Left cardiac atrium (tissue), 4 donors: ENCODE measurements around the gene NCAM2. TPM values are rescaled to one million over a fixed set of nuclear protein-coding genes. Genes with fewer than 3 reads are reported as not detected.

Experiments
- ATAC-seq, 2 donors: fragments of 200-7000 bp; cut with Tn5 transposase; one replicate each; pipeline ENCODE4 v1.9.1; 2020; ENCODE audit warnings: mild to moderate bottlenecking in 2 of 2, moderate library complexity in 2 of 2
- DNase-seq: peaks from one replicate; pipeline ENCODE4 v3.0.0-alpha.2; 2020
- intact Hi-C, 2 donors: fragments of 100-400 bp; cut with DNase I; formaldehyde crosslinking; loops; one replicate each; pipeline versions ENCODE4 v1.14.1 to v1.15.1; 2022 to 2023
- total RNA-seq, 2 donors: library from RNA; stranded (reverse); fragmentation: NEBNext Ultra II Directional; extraction: Animal tissue kit (Norgen Biotek cat#: 25700); gene quantifications; one replicate each; pipeline ENCODE4 v1.2.1, GENCODE V29; 2021
- donor health status: DM: no; HTN: yes; CAD: no.
- donor health status: DM: no; HTN: yes; CAD: no; lungs with severe emphysema.
- donor health status: DM: yes; HTN: yes; CAD: no.
- donor health status: Dilated cardiomyopathy.

NCAM2 gene
- total RNA-seq, 2 donors from 2014 or later: 4.8 to 6.5 TPM

GRCh38 chr21:21464684-21465083 is 466.5 kb downstream of the NCAM2 start:
- DNase-seq (no peak), ATAC-seq (no peak)
- intact Hi-C loops: no loop called here

- DNase-seq: no peak
- intact Hi-C loops: no loop called here
- ATAC-seq: no peak
Observed at GRCh38 chr21:21466752-21467151, 468.5 kb downstream of the NCAM2 start.

GRCh38 chr21:21468003-21468402 is 469.8 kb downstream of the NCAM2 start:
- no peak for DNase-seq
- ATAC-seq: no peak
- intact Hi-C loops: no loop called here

GRCh38 chr21:21481239-21481638 is 483.0 kb downstream of the NCAM2 start:
- intact Hi-C loops: no loop called here
- ATAC-seq: no peak
- DNase-seq: no peak

- intact Hi-C loops: no loop called here
- DNase-seq: no peak
- ATAC-seq: no peak
Observed at GRCh38 chr21:21508859-21509258, 510.6 kb downstream of the NCAM2 start.

GRCh38 chr21:21530680-21531079 is 532.5 kb downstream of the NCAM2 start:
- ATAC-seq (no peak), DNase-seq (no peak)
- intact Hi-C loops: no loop called here

- intact Hi-C loops: no loop called here
- ATAC-seq (no peak), DNase-seq (no peak)
Observed at GRCh38 chr21:21547368-21547953, 549.3 kb downstream of the NCAM2 start.

GRCh38 chr21:21559285-21560045 is 561.3 kb downstream of the NCAM2 start:
- no peak for ATAC-seq
- intact Hi-C loops: no loop called here
- DNase-seq: no peak
